ENCODE results near the gene RNF4.
A peak's percentile ranks its signal among the peaks of the same experiment; 100 is the strongest.
"Not testable (repeated sequence)": the region's sequence is repeated elsewhere in the genome, so short reads cannot be mapped to it uniquely, and the experiment has no call there.

Gene RNF4, protein sequence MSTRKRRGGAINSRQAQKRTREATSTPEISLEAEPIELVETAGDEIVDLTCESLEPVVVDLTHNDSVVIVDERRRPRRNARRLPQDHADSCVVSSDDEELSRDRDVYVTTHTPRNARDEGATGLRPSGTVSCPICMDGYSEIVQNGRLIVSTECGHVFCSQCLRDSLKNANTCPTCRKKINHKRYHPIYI

DNA sequence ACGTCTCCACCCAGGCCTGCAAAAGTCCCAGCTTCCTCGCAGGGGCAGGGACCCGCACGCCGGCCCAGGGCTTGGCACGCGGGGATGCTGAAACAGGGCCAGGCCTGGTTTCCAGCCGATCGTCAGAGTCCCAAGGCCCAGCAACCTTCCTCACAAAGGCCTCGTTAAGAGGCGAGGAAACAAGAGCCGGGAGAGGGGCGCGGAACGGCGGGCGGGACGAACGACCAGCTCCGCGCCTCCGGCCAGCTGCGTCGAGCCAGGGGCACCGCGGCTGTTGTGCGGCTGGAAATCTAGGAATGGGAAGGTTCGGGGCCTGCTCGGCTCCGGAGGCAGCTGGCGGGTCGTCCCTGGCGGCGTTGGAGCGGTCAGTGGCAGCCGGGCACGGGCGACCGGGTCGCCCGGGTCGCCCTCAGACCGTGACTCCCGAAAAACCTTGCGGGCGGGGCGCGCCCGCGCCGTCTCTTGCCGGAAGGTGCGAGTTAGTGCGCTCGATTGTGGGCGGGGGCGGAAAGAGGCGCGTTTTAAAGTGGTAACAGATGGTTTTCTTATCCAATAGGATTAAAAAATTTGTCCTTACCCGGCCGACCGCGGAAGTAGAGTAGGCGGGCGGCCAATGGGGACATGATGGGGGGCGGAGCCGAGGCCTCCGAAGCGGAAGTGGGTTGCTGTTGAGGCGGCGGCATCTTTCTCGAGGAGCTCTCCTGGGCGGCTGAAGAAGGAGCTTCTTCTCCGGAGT lies at the start of gene RNF4:
RNF4 (plus strand) TSS at position 651 of the 736 bp plus-strand sequence. CDS start 21,388 bp downstream, outside the sequence.
- DNase-seq: peak; percentile 94

DNA sequence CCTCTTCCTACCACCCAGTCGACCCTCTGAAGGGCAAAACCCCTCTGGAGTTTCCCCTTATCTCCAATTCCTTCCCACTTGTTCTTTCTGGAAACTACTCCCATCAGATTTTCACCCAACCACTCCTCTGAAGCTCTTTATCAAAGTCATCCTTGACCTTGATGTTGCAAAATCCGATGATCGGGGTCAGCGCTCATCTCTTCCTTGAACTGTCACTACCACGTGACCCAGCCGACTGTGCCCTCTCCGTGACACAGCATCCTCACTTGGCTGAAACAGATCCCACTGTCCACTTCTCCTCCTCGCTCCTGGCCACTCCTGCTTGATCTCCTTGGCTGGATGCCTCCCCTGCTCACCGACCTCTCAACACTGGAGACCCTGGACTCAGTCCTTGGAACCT lies 49.1 kb upstream of the RNF4 start:
- no peak for DNase-seq

DNA sequence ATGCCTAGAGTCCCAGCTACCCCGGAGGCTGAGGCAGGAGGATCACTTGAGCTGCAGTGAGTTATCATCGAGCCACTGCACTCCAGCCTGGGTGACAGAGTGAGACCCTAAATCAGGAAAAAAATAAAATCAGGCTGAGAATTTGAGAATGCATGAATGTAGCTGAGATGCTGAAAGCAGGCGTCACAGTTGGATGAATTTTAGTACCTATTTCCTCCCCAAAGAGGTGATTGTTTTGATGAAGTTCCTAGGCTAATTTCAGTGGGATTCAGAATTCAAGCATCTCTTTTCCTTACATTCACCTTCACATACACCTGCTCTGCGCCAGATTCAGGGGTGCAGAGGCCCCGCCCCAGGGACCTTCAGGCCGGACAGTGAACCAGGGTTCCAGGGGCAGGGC lies 47.0 kb upstream of the RNF4 start:
- no peak for DNase-seq

DNA sequence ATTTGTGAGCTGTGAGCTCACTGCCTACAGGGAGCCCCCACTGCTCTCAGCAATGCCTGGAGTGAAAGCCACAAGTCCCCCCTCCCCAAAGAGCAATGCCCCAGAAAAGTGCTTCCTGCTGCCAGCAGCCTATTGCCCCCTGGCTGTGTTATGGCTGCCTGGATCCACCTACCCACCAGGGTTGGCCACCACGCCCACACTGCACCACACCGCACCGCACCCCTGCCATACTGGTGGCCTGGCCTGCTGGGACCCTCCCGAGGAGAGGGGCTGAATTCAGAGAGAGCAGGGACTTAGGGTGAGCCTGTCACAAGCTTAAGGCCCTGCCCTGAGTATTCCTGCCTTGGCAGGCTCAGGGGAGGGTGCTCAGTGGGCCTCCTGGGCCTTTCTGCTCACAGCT lies 45.8 kb upstream of the RNF4 start:
- DNase-seq: no peak

DNA sequence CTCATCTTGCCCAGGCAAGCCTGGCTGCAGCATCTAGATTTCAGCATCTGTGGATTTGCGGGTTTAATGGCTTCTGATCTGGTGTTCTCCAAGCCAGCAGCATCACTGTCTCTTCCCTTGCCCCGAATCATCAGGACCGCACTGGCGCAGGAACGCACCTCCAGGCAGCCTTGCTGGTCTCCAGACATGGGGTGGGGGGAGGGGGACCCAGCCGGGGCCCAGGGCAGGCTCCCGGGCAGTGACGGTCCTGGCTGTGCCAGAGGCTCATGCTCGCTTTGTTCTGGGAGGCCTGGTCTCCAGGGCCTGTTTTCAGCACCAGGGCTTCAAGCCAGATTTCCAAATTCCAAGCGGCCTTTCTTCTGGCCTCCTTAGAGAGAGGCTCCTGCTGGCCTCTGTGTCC lies 45.2 kb upstream of the RNF4 start:
- no peak for DNase-seq

DNA sequence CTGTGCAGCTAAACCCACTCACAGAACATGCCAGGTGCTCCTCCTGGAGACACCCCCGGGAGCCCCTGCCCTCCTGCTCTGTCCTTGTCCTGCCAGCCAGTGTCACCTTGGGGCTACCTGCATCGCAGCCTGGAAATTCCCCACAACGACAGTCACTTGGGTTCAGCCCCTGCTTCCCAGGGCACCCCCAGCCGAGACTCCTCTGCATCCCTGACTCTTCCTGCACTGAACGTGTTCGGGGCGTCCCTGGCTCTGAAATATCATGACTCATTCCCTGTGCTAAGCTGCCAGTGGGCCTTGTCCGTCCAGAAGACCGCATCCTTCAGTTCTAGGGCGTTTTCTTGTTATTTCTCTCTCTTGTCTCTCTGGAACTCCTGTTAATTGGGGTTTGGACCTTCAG lies 44.3 kb upstream of the RNF4 start:
- no peak for DNase-seq

DNA sequence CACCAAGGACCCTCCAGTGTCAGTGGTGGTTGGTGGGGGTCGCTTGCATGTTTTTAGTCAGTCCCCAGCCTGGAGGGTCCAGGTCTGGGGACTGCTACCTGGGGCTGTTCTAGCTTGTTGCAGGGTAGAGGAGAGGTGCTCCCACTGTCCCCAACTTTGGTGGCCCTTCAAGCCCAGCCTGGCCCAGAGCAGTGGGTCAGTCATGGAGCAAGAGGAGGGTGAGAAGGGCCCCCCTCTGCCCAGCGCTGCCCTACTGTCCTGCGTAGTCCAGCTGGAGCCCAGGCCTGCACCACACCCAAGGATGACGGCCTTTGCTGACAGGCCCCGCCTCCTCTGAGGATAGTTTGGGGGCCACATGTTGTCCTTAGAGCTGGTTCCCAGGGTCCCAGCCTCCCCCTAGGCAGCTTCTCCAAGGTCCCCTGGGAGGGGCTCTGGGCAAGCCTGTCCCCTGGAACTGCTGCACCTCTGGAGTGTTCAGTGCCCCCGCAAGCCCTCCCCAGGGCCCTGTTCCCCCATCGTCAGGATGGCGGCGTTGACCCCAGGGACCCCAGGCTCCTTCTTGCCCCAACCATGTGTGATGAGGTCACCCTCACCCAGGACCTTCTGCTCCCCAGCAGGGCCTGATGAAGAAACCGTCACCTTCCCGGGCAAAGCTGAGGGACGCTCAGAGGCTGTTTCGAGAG lies 43.4 kb upstream of the RNF4 start:
- DNase-seq: no peak

DNA sequence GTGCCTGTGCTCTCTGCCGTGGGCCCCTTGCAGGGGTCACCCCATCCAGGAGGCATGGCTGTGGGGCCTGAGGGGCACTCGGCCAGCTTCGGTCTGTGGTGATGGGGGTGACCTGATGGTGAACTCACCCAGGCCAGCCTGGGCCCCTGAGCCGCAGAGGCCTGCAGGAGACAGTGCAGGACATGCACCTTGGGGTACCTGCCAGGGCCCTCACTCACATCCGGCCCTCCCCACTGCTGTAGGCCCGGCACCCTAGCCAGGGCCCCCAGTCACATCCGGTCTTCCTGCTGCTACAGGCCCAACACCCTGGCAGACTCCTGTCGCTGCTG lies 42.9 kb upstream of the RNF4 start:
- no peak for DNase-seq

DNA sequence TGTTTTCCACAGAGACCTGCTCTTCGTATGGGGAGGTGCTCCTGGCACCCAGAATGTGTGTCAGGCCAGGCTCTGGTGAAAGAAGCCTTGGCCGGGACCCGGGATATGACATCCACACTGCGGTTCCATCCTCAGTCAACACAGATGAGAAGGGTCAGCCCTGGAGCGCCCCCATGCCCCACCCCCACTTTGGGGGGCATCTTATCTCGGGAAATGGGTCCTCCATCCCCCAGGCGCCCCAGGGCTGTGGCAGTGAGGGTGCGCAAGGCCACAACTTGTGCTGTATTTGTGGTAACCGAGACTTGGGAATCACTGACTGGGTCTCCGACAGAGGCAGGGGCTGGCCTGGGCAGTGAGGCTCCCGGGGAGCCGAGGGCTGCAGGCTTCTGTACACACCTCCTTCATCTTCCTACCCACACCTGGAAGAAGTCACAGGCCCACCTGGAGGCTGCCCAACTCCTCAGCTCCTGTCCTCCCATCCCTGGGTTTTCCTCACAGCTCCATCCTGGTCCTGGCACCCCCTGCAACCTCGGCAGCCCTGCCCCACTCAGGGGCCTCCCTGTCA lies 42.1 kb upstream of the RNF4 start:
- no peak for DNase-seq

DNA sequence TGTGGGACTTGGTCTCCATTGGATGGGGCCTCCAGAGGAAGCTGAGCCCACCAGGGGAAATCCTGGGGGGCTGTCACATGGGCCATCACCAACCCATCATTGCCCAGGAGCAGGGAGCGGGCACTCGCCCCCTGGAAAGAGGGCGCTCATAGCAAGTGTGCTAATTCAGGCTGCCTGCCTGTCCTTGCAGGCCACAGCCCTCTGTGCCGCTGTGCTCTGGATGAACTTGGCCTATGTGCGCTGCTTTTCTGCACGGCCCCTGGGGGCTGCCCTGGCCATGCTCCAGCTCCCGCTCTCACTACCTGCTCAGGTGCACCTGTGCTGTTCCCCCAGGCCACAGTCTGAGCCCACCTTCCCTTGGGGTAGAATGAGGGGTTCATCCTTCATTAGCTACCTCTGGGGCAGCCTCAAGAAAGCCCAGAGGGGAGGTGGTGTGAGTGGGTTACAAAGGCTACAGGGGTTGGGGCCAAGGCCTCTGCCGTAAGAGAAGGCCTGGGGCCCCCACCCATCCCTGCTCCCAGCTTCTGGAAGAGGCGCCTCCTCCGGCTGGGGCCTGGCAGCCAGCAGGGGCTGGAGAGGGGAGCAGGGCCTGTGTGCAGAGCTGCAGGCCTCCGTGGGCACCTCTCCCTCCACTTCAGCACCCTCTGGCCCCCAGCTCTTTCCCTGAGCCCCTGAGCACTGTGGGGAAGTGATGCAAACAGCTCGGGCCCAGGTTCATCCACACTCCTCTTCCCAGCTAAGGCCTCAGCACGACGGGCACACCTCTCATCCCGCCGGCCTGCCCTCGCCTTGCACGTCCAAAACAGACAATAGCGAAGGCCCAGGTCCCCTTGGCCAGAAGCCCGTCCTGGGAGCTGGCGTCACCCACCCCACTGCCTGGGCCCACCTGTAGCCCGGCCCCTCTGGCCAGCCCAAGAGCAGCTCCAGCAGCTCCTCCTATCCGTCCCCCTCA lies 41.2 kb upstream of the RNF4 start:
- DNase-seq: no peak

DNA sequence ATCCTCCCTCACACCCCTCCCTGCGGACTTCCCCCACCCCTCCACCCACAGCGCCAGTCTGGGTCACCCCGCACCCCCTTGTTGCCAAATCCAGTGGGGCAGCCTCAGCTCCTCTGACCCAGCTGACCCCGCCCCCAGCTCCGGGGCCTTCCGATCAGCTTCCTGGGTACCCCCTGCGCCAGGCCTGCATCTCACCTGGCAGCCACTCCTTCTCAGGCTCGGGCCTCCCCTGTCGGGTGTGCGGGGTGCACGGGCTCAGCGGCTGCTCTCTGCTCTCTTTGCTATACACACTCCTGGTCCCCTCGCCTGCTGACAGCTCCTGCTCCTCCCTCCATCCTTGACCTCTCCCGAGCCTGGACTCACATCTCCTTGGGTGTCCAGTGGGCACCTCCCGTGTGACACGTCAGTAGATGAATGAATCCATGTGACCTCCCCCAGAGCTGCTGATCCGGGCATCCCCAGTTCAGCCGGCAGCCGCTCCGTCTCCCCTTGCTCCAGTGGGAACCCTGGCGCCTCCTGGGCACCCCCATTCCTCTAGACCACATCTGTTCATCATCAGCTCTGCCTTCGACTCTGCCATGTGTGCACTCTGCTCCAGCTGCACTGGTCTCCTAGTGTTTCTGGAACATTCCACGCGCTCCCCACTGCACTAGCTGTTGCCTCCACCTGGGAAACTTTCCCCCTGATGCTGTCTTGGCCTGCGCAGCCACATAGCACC lies 40.3 kb upstream of the RNF4 start:
- no peak for DNase-seq

DNA sequence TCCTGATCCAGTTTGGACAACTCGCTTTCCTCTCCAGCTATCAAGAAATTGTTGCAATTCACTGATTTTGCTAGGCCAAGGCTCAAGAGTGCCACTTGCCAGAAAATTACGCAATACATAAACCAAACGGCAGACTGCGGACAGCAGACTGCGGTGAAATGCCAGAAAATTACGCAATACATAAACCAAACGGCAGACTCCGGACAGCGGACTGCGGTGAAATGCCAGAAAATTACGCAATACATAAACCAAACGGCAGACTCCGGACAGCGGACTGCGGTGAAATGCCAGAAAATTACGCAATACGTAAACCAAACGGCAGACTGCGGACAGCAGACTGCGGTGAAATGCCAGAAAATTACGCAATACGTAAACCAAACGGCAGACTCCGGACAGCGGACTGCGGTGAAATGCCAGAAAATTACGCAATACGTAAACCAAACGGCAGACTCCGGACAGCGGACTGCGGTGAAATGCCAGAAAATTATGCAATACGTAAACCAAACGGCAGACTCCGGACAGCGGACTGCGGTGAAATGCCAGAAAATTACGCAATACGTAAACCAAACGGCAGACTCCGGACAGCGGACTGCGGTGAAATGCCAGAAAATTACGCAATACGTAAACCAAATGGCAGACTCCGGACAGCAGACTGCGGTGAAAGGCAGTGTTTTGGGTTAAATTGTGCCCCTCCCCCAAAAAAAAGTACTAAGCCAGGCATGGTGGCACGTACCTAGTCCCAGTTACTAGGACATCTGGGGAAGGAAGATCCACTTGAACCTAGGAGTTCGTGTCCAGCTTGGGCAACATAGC lies 38.8 kb upstream of the RNF4 start:
- DNase-seq: not testable (repeated sequence)

DNA sequence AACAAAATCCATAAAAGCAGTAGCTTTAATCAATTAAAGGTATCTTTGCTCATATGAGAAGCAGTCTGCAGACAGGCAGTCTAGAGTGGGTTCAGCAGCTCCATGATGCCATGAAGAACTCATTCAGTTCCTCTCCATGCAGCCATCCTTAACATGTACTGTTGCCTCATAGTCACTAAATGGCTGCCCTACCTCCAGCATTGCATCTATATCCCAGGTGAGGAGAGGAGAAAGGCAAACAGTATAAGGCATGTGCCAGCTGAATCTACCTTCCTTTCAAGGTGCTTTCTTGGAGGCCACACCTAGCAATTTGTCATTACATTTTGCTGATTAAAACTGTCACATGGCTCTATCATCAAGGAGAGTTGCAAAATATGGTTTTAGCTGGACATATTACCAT lies 36.9 kb upstream of the RNF4 start:
- DNase-seq: no peak

DNA sequence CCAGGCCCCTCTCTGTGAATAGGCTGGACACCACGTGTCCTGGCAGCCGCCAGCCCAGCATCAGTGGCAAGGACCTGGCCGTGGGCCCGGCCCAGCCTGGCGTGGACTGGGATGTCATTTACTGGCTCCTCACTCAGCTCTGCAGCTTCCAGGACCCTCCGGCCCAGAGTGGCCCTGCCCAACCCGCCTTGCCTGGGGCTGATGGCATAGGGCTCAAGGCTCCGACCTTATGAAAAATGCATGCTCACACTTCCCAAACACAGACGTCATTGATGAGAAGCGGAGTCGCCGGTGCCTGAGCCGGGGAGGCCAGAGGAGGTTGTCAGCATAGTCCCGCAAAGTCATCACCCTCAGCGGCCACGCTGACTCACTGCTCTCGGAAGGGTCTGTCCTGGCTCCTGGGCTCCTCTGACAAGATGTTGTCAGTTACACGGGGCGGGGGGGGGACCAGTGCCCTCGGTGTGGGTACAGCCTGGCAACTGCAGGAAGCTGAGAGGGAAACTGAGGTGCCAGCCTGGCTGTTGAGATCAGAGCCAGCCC lies 35.8 kb upstream of the RNF4 start:
- DNase-seq: no peak

DNA sequence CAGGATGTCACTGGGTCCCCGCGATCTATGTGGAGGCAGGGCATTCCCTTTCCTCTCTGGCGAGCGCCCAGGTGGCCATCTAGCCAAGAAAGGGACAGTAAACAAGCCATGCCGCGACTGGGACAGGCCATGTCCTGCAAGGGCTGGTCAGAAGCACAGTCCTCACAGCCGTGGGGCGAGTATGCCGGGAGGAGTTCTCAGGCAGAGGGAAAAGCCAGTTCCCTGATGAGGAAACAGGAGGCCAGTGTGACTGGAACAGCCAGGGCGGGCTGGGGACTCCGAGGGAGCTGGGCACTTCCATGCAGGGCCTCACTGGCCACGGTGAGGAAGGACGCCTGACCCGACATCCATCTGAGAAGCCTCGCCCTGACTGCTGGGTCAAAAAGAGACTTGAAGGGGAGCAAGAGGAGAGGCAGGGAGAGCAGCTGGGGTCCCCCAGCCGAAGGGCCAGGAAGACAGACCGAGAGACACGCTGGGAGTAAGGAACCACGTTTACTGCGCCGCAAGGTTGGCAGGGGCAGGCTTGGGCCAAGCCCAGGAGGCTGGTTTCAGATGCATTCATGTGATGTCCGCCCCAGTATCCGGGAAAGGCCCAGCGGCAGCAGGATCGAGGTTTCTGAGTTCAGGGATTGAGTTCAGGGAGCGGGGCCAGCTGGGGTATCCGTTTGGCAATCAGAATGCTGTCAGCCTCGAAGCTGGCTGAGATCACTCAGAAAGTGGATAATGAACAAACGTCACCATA lies 35.1 kb upstream of the RNF4 start:
- no peak for DNase-seq

DNA sequence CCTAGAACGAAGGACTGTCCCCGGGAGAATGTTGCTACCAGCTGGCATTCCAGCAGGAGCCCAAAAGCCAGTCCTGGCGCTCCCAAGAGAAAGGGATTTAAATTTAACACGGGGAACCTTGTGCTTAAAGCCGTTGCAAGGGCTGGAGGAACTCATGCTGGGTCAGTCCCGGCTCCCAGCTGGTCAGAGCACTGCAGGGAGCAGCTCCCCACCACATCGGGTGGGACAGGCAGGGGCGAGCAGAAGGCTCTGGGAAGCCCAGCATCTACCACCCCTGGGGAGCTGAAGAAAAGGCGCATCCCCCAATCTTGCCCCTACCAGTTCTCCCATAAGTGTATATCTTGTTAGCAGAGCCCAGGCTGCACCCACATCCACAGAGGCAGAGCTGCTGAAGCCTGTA lies 34.5 kb upstream of the RNF4 start:
- DNase-seq: no peak

DNA sequence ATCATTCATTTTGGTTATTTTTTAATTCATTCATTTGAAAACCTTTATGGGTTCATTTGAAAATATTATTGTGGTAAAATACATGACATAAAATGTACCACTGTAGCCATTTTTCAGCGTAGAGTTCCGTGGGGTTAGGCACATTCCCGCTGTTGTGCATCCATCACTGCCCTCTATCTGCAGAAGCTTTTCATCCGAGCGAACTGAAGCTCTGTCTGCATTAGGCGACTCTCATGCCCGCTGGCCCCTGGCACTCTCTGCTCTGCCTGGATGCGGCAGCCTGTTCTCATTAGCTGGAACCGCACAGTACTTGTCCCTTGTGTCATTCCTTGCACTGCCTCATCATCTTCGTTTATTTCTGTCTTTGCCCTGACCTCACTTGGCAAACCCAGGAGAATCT lies 32.6 kb upstream of the RNF4 start:
- no peak for DNase-seq

DNA sequence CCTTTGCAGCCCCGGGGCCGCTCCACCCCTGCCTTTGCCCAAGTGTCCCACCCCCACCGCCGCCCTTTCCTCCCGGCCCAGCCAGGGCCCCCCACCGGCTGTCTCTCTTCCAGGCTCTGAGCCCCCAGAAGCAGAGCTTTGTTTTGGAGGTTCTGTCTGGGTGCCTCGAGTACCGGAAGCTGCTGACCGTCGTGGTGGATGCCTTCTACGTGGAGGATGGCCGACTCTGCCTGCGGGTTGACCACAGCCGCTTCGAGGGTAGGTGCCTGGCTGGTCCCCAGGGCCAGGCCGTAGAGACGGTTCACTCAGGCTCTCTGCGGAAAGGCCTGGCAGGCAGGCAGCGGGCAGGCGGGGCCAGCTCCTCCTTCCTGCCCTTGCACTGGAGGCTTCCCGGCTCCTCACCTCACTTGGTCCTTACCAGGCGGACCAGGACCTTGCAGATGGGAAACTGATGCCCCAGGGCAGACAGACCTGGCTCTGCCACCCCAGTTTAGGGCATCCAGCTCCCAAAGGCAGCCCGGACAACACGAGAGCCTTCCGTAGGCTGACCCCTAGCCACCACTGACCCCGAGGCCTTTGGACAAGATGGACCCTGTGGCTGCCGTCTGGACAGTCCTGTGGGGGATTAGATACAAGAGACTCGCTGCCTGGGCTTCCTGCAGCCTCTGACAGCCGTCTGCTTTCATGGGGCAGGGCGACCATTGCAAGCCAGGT lies 32.0 kb upstream of the RNF4 start:
- DNase-seq: no peak

DNA sequence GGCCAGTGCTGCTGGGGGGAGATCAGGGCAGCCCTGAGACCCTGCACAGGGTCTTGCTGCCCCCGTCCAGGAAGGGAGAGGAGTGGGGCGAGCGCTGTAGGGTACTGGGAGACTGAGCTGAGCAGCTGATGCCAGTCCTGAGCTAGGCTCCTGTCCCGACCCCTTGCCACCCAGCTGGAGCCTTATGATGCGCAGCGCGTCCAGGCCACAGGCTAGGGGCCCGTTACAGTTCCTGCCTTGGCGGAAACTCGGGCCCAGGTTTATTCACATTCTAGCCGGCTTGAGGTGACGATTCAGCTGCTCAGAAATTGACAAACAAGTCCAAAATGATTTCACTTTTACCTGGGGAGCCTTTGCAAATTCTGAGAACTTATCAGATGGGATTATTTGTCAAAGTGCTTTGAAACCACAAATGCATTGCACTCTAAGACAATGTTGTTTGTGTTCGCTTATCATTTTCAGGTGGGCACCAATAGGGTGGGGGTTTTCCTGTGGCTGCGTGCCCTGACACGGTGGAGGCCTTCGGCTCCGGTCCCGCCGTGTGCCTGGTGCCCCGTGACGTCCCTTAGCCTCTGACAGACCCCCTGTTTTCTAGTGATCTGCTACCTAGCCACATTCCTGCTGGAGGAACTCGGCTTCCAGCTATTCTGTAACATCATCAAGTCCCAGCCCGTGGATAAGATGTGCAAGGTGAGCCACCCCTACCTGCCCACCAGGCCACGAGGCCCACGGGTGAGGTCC lies 31.3 kb upstream of the RNF4 start:
- DNase-seq: no peak

Data from activated CD8-positive, alpha-beta memory T cell treated with anti-CD3 and anti-CD28 coated beads for 24 hours (primary cell).